ENCODE measurements around the gene BCL6B. TPM values are rescaled to one million over a fixed set of nuclear protein-coding genes. Genes with fewer than 3 reads are reported as not detected.

Gene BCL6B
- total RNA-seq, 1 experiment from 2014 or later = not detected

GRCh38 chr17:7077911-7078546 is 55.2 kb downstream of the BCL6B start:
- CTCF ChIA-PET = no interaction called here
- no peak for DNase-seq
- Mint-ChIP-seq H3K36me3 (ENCODE audit: insufficient read depth, unreplicated experiment) (peaks cover 3% of the 10 kb centered on the region), H3K27me3 (ENCODE audit: unreplicated experiment) (peaks cover 42% of the 10 kb centered on the region), H3K4me3 (ENCODE audit: low read depth, unreplicated experiment) (no peak overlapping the region), H3K4me1 (ENCODE audit: low read depth, unreplicated experiment) (no peaks in the 10 kb centered on the region), H3K9me3 (ENCODE audit: low read depth, unreplicated experiment) (no peaks in the 10 kb centered on the region), H3K27ac (ENCODE audit: unreplicated experiment) (no peak overlapping the region)
- intact Hi-C loops (cut with micrococcal nuclease; ENCODE audit: unreplicated experiment) = no loop called here
- TF ChIP-seq CTCF (IDR thresholded peaks at IDR 0.05; ENCODE audit: unreplicated experiment) = no peak
- BruUV-seq (replicated peaks) = no TSS peak

DNA sequence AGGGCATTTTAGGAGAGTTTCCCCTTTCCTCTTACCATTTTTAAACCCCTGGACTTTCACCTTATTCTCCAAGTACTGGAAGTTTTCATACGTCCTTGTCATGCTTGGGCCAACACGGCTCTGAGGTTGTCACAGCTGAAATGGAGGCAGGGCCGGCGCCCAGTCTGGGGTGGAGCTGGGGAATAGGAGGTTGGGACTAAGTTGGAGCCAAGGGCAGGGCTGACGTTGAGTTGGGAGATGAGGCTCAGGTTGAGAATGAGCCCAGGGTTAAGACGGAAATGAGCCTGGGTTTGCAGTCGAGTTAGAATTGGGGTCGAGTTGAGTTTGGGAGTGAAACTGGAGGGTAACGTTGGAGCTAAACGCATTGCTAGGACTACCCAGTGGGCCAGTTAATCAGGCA is 55.9 kb downstream of the BCL6B start:
- Mint-ChIP-seq H3K27me3 (ENCODE audit: unreplicated experiment) (peaks cover 48% of the 10 kb centered on the region), H3K4me1 (ENCODE audit: low read depth, unreplicated experiment) (no peaks in the 10 kb centered on the region), H3K27ac (ENCODE audit: unreplicated experiment) (no peak overlapping the region), H3K9me3 (ENCODE audit: low read depth, unreplicated experiment) (no peaks in the 10 kb centered on the region), H3K4me3 (ENCODE audit: low read depth, unreplicated experiment) (no peak overlapping the region), H3K36me3 (ENCODE audit: insufficient read depth, unreplicated experiment) (peaks cover 3% of the 10 kb centered on the region)
- intact Hi-C loops (cut with micrococcal nuclease; ENCODE audit: unreplicated experiment) = no loop called here
- CTCF ChIA-PET = no interaction called here
- TF ChIP-seq CTCF (IDR thresholded peaks at IDR 0.05; ENCODE audit: unreplicated experiment) = no peak
- BruUV-seq (replicated peaks) = no TSS peak
- DNase-seq = no peak

Other genes starting within 250 kb of the BCL6B start
- 0.59 and 1.5 TPM in 2 replicates for gene FBXO39, start 246.8 kb upstream of the BCL6B start, total RNA-seq (2022)
- gene TEKT1, start 191.3 kb upstream of the BCL6B start, total RNA-seq (2022) = not detected in 2 replicates
- not detected in 2 replicates for gene ALOX12, start 27.0 kb upstream of the BCL6B start, total RNA-seq (2022)
- gene RNASEK, start 10.4 kb upstream of the BCL6B start, total RNA-seq (2022) = 120 and 124 TPM in 2 replicates
- gene SLC16A13, start 13.0 kb downstream of the BCL6B start, total RNA-seq (2022) = 10.4 and 11.6 TPM in 2 replicates
- not detected in 2 replicates for gene SLC16A11, start 21.0 kb downstream of the BCL6B start, total RNA-seq (2022)
- not detected in 2 replicates for gene CLEC10A, start 57.2 kb downstream of the BCL6B start, total RNA-seq (2022)
- not detected in 2 replicates for gene ASGR2, start 91.8 kb downstream of the BCL6B start, total RNA-seq (2022)
- 0.26 TPM in 1 of 2 replicates, not detected in the other for gene ASGR1, start 156.3 kb downstream of the BCL6B start, total RNA-seq (2022)
- 2.0 and 4.6 TPM in 2 replicates for gene DLG4, start 196.8 kb downstream of the BCL6B start, total RNA-seq (2022)
- 552 and 615 TPM in 2 replicates for gene ACADVL, start 196.9 kb downstream of the BCL6B start, total RNA-seq (2022)
- 44.8 and 45.7 TPM in 2 replicates for gene DVL2, start 211.5 kb downstream of the BCL6B start, total RNA-seq (2022)
- gene PHF23, start 216.4 kb downstream of the BCL6B start, total RNA-seq (2022) = 30.2 and 31.6 TPM in 2 replicates
- gene GABARAP, start 219.4 kb downstream of the BCL6B start, total RNA-seq (2022) = 183 and 188 TPM in 2 replicates
- gene CTDNEP1, start 228.7 kb downstream of the BCL6B start, total RNA-seq (2022) = 85.2 and 85.3 TPM in 2 replicates
- gene ELP5, start 229.2 kb downstream of the BCL6B start, total RNA-seq (2022) = 20.3 and 21.3 TPM in 2 replicates
- gene CLDN7, start 239.4 kb downstream of the BCL6B start, total RNA-seq (2022) = 266 and 314 TPM in 2 replicates